ENCODE results near the gene VWA5B1.

VWA5B1 gene, protein sequence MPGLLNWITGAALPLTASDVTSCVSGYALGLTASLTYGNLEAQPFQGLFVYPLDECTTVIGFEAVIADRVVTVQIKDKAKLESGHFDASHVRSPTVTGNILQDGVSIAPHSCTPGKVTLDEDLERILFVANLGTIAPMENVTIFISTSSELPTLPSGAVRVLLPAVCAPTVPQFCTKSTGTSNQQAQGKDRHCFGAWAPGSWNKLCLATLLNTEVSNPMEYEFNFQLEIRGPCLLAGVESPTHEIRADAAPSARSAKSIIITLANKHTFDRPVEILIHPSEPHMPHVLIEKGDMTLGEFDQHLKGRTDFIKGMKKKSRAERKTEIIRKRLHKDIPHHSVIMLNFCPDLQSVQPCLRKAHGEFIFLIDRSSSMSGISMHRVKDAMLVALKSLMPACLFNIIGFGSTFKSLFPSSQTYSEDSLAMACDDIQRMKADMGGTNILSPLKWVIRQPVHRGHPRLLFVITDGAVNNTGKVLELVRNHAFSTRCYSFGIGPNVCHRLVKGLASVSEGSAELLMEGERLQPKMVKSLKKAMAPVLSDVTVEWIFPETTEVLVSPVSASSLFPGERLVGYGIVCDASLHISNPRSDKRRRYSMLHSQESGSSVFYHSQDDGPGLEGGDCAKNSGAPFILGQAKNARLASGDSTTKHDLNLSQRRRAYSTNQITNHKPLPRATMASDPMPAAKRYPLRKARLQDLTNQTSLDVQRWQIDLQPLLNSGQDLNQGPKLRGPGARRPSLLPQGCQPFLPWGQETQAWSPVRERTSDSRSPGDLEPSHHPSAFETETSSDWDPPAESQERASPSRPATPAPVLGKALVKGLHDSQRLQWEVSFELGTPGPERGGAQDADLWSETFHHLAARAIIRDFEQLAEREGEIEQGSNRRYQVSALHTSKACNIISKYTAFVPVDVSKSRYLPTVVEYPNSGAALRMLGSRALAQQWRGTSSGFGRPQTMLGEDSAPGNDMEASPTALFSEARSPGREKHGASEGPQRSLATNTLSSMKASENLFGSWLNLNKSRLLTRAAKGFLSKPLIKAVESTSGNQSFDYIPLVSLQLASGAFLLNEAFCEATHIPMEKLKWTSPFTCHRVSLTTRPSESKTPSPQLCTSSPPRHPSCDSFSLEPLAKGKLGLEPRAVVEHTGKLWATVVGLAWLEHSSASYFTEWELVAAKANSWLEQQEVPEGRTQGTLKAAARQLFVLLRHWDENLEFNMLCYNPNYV

DNA sequence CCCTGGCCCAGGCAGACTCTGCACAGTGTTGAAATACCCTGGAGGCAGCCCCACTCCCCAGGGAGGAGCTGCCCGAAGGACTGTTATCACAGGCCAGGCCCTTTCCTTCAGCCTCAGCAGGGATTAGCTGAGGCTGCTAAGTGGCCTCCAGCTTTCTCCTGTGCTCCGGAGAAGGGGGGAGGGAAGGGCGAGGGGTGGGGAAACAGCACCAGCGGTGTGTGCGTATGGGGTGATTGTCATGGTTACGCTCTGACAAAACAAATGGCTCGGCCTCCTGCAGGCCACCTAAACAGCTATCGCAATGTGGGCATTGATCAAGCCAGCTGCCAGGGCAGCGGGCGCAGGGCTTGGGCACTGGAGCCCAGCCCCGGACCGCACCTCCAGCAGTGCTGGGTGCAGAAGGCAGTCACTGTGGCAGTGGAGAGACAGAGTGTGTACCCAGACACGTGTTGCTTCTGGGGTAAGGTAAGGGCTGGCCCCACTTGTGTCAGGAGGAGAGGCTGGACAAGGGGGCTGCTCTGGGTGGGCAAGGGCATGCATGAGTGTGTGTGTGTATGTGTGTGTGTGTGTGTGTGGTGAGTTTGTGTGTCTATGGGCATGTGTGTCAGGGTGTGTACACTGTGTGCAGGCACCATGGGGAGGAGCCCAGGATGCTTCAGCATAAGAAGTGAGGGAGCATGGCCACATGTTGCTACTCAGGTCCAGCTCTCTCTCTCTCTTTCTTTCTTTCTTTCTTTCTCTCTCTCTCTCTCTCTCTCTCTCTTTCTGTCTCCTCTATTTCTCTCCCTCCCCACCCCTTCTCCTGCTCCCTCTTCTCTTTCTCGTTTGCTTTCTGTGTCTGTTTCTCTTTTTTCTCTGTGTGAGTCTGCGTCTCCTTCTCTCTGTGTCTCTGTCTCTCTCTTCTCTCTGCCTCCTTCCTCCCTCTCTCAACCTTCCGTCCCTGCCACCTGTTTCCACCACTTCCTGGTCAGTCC lies at the start of gene VWA5B1:
Gene VWA5B1 (plus strand): TSS at position 252 of the 974 bp plus-strand sequence. CDS start 19,727 bp downstream, outside the sequence.
- no peak for FAIRE-seq
- TF ChIP-seq POLR2A (IDR thresholded peaks at IDR 0.05; ENCODE audit: low read depth, low read length): no peak
- no peak for DNase-seq (ENCODE audit: insufficient read length, low spot score)

DNA sequence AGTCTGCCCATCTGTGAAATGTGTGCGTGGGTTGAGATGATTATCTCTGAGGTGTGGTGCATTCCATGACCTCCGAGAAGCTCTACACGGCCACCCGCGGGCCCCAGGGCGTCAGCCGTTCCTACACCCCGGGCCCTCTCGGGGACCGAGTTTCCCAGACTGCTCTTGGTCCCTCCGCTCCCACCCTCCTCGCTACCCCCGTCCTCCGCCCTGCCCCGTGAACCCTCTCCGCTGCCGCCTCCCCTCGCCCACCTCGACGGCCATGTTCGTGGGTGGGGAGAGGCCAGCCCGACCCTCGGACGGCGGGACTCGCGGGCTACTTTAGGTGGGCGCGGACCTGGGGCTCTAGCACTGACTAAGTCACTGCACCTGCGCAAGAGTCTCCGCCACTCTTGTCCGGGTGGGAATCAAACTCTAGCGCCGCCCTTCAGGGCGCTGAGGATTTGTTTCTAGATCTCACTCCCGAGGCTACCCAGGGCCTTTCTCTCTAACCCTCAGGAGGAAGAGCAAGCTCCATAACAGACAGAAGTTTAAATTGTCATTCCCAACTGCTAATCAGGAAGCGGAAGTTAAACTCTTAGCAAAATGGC lies 47.7 kb upstream of the VWA5B1 start:
- TF ChIP-seq POLR2A (IDR thresholded peaks at IDR 0.05; ENCODE audit: low read depth, low read length): no peak
- DNase-seq (ENCODE audit: insufficient read length, low spot score) (no peak), FAIRE-seq (no peak)

DNA sequence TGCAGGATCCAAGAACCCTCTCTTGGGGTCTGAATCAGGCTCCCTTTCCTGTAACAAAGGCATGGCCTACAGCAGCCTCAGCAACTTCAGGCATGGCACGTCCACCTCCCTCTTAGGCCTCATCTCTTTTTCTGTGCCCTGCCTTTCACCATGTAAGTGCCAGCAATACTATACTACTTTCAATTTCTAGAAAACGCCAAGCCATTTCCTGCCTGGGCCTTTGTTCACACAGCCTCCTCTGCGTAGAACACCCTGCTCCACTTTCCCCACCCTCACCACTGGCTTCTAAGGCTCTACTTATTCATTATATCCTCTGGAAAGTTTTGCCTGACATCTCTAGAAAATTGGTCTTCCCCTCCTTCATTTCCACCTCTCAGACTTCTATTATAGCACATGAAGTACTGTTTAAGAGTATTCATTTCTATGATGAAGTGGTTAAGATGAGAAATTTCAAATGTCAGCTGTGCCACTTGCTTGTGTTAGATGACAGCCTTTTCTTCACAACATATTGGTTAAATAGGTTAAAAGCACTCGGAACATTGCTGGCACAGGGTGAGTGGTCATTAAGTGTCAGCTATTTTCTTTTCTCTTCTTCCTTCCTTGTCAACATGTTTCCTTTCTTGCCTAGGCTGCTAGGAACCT lies 41.6 kb upstream of the VWA5B1 start:
- DNase-seq (ENCODE audit: insufficient read length, low spot score) (no peak), FAIRE-seq (no peak)
- TF ChIP-seq POLR2A (IDR thresholded peaks at IDR 0.05; ENCODE audit: low read depth, low read length): no peak

DNA sequence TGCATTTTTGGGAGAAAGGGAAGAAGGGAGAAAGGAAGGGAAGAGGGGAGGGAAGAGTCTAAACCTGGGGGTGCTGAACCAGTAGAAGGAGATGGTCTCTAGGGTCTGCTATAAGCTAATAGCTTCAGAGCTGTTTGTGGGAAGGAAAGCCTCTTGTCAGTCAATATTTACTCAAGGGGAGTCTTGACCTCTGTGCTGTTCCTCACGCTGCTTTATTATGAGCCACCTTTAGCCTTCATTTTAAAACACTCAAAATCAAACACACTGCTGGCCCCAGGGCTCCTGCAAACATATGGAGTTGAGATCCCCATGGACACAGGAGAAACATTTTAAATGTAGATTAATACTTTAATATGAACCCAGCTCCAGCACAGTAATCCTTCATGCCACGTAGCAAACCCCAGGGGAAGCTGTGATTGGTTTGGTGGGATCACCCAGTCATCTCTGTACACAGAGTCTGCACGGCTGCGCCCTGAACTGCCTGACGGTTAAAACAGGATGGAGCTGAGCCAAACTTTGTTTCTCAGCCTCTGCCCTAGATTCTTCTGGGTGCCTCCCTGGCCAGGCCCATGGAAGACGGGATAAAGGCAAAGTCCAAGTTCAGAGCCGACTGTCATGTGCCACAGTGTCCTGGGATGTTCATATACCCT lies 40.2 kb upstream of the VWA5B1 start:
- no peak for FAIRE-seq
- no peak for TF ChIP-seq POLR2A (IDR thresholded peaks at IDR 0.05; ENCODE audit: low read depth, low read length)
- DNase-seq (ENCODE audit: insufficient read length, low spot score): peak; percentile 8

DNA sequence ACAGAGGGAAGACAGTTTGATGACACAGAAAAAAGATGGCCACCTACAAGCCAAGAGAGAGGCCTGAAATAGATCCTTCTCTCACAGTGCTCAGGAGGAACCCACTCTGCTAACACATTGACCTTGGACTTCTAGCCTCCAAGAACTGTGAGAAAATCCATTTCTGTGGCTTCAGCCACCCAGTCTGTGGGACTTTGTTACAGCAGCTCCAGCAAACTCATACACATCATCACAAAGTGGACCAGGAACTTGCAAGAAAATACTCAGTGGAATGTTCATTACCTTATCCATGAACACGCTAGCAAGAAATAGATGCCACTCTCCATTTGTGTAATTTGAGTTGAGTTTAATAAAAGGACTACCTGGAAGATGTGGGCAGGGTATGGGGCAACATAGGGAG lies 38.1 kb upstream of the VWA5B1 start:
- TF ChIP-seq POLR2A (IDR thresholded peaks at IDR 0.05; ENCODE audit: low read depth, low read length): no peak
- DNase-seq (ENCODE audit: insufficient read length, low spot score) (no peak), FAIRE-seq (no peak)

DNA sequence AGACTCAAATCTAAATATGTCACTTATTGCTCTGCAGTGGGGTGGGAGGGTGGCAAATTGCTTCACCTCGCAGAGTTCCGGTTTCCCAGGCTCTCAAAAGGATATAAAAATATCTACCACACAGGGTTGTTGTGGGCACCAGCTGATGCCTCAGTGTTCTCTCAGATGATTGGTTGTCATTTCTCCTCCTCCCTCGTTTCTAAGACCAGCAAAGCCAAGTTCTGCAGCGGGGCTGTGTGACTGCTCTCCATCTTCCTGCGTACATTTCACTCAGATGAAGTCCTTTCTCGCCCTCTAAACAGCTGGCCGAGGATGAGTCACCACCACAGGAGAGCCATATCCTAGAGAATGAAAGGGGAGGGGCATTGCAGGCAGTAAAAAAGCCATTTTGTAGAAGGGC lies 35.0 kb upstream of the VWA5B1 start:
- no peak for TF ChIP-seq POLR2A (IDR thresholded peaks at IDR 0.05; ENCODE audit: low read depth, low read length)
- FAIRE-seq (peak; percentile 65), DNase-seq (ENCODE audit: insufficient read length, low spot score) (peak; percentile 43)

DNA sequence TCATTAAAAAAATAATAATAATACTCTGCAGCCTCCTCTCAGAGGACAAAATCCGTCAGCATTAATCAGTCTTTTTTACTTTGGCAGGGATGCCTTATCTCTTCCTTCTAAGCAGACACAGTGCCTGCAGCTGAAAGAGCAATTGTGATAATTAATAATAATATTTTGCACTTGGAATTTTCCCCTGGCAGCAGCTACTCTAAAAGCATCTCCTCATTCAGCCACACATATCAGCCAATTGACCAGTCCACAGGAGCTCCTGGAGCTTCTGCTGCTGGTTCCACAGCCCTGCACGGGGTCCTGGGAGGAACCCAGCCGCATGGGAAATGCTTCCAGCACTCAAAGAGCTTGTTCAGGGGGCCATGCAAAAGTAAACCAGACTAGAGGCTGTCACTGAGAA lies 31.0 kb upstream of the VWA5B1 start:
- FAIRE-seq (no peak), DNase-seq (ENCODE audit: insufficient read length, low spot score) (no peak)

DNA sequence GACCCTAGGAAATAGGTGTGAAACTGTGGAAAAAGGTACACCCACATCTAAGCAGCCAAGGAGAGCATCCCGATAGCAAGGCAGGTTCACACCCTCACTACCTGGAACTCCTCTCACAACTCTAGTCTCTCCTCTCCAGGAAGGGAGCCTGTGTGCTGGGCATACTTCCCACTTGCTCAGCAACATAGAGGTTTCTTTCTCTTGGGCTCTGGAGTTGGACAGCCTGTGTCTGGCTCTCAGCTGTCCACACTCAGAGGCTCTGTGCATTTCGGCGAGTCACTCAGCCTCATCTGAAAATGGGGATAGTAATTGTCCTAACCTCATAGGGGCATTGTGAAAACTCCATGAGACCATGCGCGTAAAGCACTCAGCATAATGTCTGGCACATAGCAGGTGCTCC lies 29.6 kb upstream of the VWA5B1 start:
- no peak for TF ChIP-seq POLR2A (IDR thresholded peaks at IDR 0.05; ENCODE audit: low read depth, low read length)
- FAIRE-seq (no peak), DNase-seq (ENCODE audit: insufficient read length, low spot score) (no peak)

More for the DNA sequence above, 31.0 kb upstream of the VWA5B1 start:
- TF ChIP-seq POLR2A (IDR thresholded peaks at IDR 0.05; ENCODE audit: low read depth, low read length): no peak

DNA sequence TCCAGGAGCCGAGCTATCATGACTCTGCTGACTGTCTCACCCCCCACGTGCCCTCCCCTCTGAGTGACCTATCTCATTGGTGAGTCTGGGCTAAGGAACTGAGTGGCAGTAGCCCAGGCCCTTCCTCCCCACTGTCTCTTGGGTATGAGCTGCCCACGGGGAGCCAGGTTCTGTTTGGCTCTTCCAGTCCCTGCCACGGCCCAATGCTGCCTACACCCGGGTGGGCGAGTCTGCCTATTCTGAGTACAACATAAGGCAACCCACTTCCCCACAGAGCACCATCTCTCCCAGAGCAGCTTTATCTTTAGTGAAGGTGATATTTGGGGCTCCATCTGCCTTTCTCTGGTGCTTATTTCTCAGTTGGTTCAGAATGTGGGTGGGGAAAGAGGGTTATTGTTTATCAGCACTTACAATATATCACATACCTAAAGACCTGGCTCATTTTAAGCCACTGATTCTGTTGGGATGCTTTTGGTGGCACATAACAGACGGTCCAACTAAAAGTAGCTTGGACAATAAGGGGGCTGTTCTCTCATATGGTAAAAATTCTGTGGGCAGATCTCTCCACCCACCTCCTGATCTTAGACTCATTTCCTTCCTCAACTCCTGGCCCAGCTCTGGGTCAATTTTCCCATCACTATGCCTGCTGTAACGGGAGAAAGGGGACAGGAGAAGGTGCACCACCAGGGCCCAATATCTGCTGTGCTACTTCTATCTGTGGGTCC lies 27.7 kb upstream of the VWA5B1 start:
- DNase-seq (ENCODE audit: insufficient read length, low spot score): no peak
- FAIRE-seq: no peak
- TF ChIP-seq POLR2A (IDR thresholded peaks at IDR 0.05; ENCODE audit: low read depth, low read length): no peak

DNA sequence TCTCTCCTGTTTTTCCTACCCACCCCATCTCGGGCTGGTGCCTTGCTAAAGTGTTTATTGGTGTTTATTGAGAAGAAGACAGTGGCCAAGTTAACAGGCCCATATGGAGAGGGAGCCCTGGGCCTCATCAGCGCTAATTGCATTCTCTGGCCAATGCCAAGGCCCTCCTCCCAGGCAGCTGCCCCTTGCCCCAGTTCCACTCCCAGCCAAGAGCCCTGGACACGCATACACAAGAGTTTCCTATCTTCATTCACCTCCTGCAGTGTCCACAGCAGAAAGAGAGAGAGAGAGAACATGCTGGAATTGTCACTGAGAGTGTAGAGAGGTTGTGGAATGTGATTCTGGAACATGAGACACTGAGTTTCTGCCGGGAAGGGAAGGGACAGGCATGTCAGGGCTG lies 25.4 kb upstream of the VWA5B1 start:
- no peak for TF ChIP-seq POLR2A (IDR thresholded peaks at IDR 0.05; ENCODE audit: low read depth, low read length)
- no peak for FAIRE-seq
- DNase-seq (ENCODE audit: insufficient read length, low spot score): no peak

DNA sequence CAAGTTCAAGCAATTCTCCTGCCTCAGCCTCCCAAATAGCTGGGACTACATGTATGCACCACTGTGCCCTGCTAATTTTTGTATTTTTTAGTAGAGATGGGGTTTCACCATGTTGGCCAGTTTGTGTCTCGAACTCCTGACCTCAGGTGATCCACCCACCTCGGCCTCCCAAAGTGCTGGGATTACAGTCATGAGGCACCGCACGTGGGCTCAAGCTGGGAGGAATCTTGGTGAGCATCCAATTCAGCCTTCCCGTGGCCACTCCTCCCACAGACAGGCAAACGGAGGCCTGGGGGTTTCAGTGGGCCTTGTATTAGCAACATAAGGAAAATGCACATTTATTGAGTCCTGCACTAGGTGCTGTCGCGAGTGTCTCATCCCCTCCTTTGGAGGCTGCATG lies 24.5 kb upstream of the VWA5B1 start:
- FAIRE-seq (no peak), DNase-seq (ENCODE audit: insufficient read length, low spot score) (no peak)
- no peak for TF ChIP-seq POLR2A (IDR thresholded peaks at IDR 0.05; ENCODE audit: low read depth, low read length)
